Activated effector memory CD4-positive, alpha-beta T cell treated with anti-CD3 and anti-CD28 coated beads, Interleukin-2, amount 50 U/mL, for 16 hours (primary cell): ENCODE measurements around the gene KRTAP10-10.

Experiments
- DNase-seq: peaks from one replicate; pipeline ENCODE4 v3.0.0-alpha.2; 2020

The KRTAP10-10 gene

GRCh38 chr21:44653656-44654575, 16.8 kb downstream of the KRTAP10-10 start:
- DNase-seq, result peak; percentile 75

- DNase-seq, result no peak
These were observed 17.5 kb downstream of the KRTAP10-10 start, which contains the start of gene KRTAP12-4 for GRCh38 chr21:44654576-44655175. Gene KRTAP12-4 (minus strand): TSS chr21:44654659. CDS start chr21:44654614, 45 bp downstream.

- DNase-seq, result peak; percentile 47
These were observed 19.7 kb downstream of the KRTAP10-10 start for GRCh38 chr21:44656868-44657267.

- DNase-seq, result peak; percentile 74
These were observed 20.7 kb downstream of the KRTAP10-10 start, which contains the start of gene KRTAP12-3 for GRCh38 chr21:44657635-44658540. Gene KRTAP12-3 (plus strand): TSS chr21:44657932. CDS start chr21:44657980, 48 bp downstream.

GRCh38 chr21:44658541-44658910, 21.4 kb downstream of the KRTAP10-10 start:
- DNase-seq, result no peak

GRCh38 chr21:44658913-44659595, 21.9 kb downstream of the KRTAP10-10 start:
- DNase-seq, result peak; percentile 61

GRCh38 chr21:44661567-44661966, 24.4 kb downstream of the KRTAP10-10 start:
- peak; percentile 19 for DNase-seq

GRCh38 chr21:44664691-44665090, 27.5 kb downstream of the KRTAP10-10 start:
- peak; percentile 44 for DNase-seq

GRCh38 chr21:44666401-44667320, 29.5 kb downstream of the KRTAP10-10 start, which contains the start of gene KRTAP12-2:
Gene KRTAP12-2 (minus strand): TSS chr21:44666927. CDS start chr21:44666886, 41 bp downstream.
- DNase-seq, result peak; percentile 55

- DNase-seq, result no peak
These were observed 30.5 kb downstream of the KRTAP10-10 start for GRCh38 chr21:44667612-44668011.

- peak; percentile 38 for DNase-seq
These were observed 33.7 kb downstream of the KRTAP10-10 start for GRCh38 chr21:44670642-44671432.

GRCh38 chr21:44671911-44672310, 34.8 kb downstream of the KRTAP10-10 start:
- DNase-seq, result no peak

GRCh38 chr21:44677881-44678280, 40.7 kb downstream of the KRTAP10-10 start:
- peak; percentile 13 for DNase-seq

GRCh38 chr21:44681152-44681551, 44.0 kb downstream of the KRTAP10-10 start:
- DNase-seq, result peak; percentile 43

GRCh38 chr21:44681861-44682579, 44.9 kb downstream of the KRTAP10-10 start, which contains the start of gene KRTAP12-1:
Gene KRTAP12-1 (minus strand): TSS chr21:44682163. CDS start chr21:44682123, 40 bp downstream.
- peak; percentile 43 for DNase-seq

- peak; percentile 22 for DNase-seq
These were observed 45.5 kb downstream of the KRTAP10-10 start for GRCh38 chr21:44682580-44683151.

GRCh38 chr21:44684077-44684476, 46.9 kb downstream of the KRTAP10-10 start:
- DNase-seq, result peak; percentile 27

GRCh38 chr21:44684483-44684882, 47.3 kb downstream of the KRTAP10-10 start:
- peak; percentile 13 for DNase-seq

- DNase-seq, result peak; percentile 51
These were observed 47.9 kb downstream of the KRTAP10-10 start for GRCh38 chr21:44685050-44685449.
